Peyer's patch (tissue), 4 donors: ENCODE data around the gene AJAP1.

Experiments
- CTCF ChIP-seq, 6 experiments: fragments of 450-650 bp in 4 of 6; fragments of 200-600 bp in 2 of 6; sonication (generic) in 1 of 6; IDR thresholded peaks; one replicate each; pipeline ENCODE4 v1.5.1; 2017 to 2019; ENCODE audit warnings: antibody characterized with exemption in 6 of 6, mild to moderate bottlenecking in 3 of 6, moderate library complexity in 1 of 6
- POLR2A ChIP-seq, 2 donors: fragments of 450-650 bp; IDR thresholded peaks; one replicate each; pipeline ENCODE4 v1.5.1; 2017; ENCODE audit warnings: antibody characterized with exemption in 2 of 2, mild to moderate bottlenecking in 2 of 2, moderate library complexity in 2 of 2

GRCh38 chr1:4749406-4749805, 95.0 kb downstream of the AJAP1 start:
- TF ChIP-seq CTCF (IDR thresholded peaks at IDR 0.05): no peak
- TF ChIP-seq POLR2A (IDR thresholded peaks at IDR 0.05): no peak
